Breast epithelium (tissue), 3 donors: Measurements from ENCODE around the gene CPPED1.

Source experiments
- CTCF ChIP-seq, 3 donors: fragments of 450-650 bp; IDR thresholded peaks; one replicate each; pipeline ENCODE4 v1.5.1; 2016 to 2017; ENCODE audit warnings: antibody characterized with exemption in 3 of 3, mild to moderate bottlenecking in 3 of 3, moderate library complexity in 3 of 3
- POLR2A ChIP-seq: fragments of 450-650 bp; IDR thresholded peaks from one replicate; pipeline ENCODE4 v1.6.1; 2016; ENCODE audit warnings: antibody characterized with exemption, mild to moderate bottlenecking, moderate library complexity

DNA sequence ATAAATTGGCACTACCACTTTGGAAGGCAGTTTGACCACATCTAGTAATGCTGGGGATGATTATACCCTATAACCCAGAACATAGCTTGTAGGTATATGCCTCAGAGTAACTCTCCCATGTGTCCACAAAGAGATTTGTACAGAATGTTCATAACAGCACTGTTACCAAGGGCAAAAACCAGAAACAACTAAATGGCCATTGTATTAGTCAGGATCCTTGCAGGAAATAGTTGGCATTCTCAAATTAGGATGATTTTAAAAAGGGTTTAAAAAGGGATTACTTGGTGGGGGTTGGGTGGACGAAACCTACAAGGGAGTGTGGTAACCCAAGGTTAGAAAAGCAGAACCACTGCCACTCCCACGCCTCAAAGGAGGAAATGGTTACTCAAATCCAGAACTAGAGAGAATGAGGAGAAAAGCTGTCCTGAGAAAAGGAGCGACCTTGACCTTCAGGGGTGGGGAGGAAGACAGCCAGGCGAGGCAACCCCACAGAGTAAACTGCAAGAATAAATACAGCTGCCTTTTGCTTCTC, 2.1 kb downstream of the CPPED1 start:
- no peak for TF ChIP-seq CTCF (IDR thresholded peaks at IDR 0.05)
- TF ChIP-seq POLR2A, result no peak
